ENCODE results near the gene TTN. TPM values are rescaled to one million over a fixed set of nuclear protein-coding genes. Genes with fewer than 3 reads are reported as not detected.

Gene TTN
- total RNA-seq, 1 experiment from 2014 or later: 0.13 TPM

GRCh38 chr2:178777577-178777976, 29.6 kb downstream of the TTN start:
- Histone ChIP-seq H3K4me3 (ENCODE audit: low read depth in 2 of 2, low read length in 2 of 2) (no peak overlapping the region), H3K9me3 (ENCODE audit: control insufficient read depth, insufficient read depth, low read depth, low read length) (no peaks in the 10 kb centered on the region), H3K27ac (ENCODE audit: low read length) (no peak overlapping the region), H3K4me1 (ENCODE audit: control insufficient read depth, insufficient read depth, low read length) (no peaks in the 10 kb centered on the region), H3K27me3 (ENCODE audit: control insufficient read depth, insufficient read depth, low read length) (no peaks in the 10 kb centered on the region), H3K36me3 (ENCODE audit: control insufficient read depth, insufficient read depth, low read length) (no peaks in the 10 kb centered on the region)
- no peak for ATAC-seq
- intact Hi-C loops (cut with micrococcal nuclease; ENCODE audit: unreplicated experiment): no loop called here
- in situ Hi-C loops (cut with HindIII; ENCODE audit: low pct_unique_long_range_greater_than_20kb, low sequenced_read_pairs): no loop called here
- TF ChIP-seq TCF7L2 (IDR thresholded peaks at IDR 0.05; ENCODE audit: low read depth, low read length): no peak
- no peak for TF ChIP-seq POLR2AphosphoS5 (IDR thresholded peaks at IDR 0.05; ENCODE audit: low read depth, low read length)
- no peak for TF ChIP-seq CTCF (IDR thresholded peaks at IDR 0.05)
- no peak for TF ChIP-seq SIN3A (IDR thresholded peaks at IDR 0.05; ENCODE audit: borderline replicate concordance, insufficient read depth, low read depth, low read length)
- no peak for TF ChIP-seq REST (IDR thresholded peaks at IDR 0.05; ENCODE audit: insufficient read depth in 1 of 2, low read depth in 2 of 2, low read length in 1 of 2)
- BruUV-seq (replicated peaks): no TSS peak
- ChIA-PET CTCF (no interaction called here), POLR2A (no interaction called here)
- DNase-seq (ENCODE audit: low read depth, low spot score): no peak

GRCh38 chr2:178776751-178777150, 30.5 kb downstream of the TTN start:
- CTCF ChIA-PET: no interaction called here
- Histone ChIP-seq H3K4me1 (ENCODE audit: control insufficient read depth, insufficient read depth, low read length) (no peaks in the 10 kb centered on the region), H3K27ac (ENCODE audit: low read length) (no peak overlapping the region), H3K36me3 (ENCODE audit: control insufficient read depth, insufficient read depth, low read length) (no peaks in the 10 kb centered on the region), H3K9me3 (ENCODE audit: control insufficient read depth, insufficient read depth, low read depth, low read length) (no peaks in the 10 kb centered on the region), H3K4me3 (ENCODE audit: low read depth in 2 of 2, low read length in 2 of 2) (no peak overlapping the region), H3K27me3 (ENCODE audit: control insufficient read depth, insufficient read depth, low read length) (no peaks in the 10 kb centered on the region)
- no peak for TF ChIP-seq SIN3A (IDR thresholded peaks at IDR 0.05; ENCODE audit: borderline replicate concordance, insufficient read depth, low read depth, low read length)
- TF ChIP-seq POLR2AphosphoS5 (IDR thresholded peaks at IDR 0.05; ENCODE audit: low read depth, low read length): no peak
- TF ChIP-seq REST (IDR thresholded peaks at IDR 0.05; ENCODE audit: insufficient read depth in 1 of 2, low read depth in 2 of 2, low read length in 1 of 2): no peak
- TF ChIP-seq CTCF (IDR thresholded peaks at IDR 0.05): no peak
- TF ChIP-seq TCF7L2 (IDR thresholded peaks at IDR 0.05; ENCODE audit: low read depth, low read length): no peak
- intact Hi-C loops (cut with micrococcal nuclease; ENCODE audit: unreplicated experiment) (no loop called here), in situ Hi-C loops (cut with HindIII; ENCODE audit: low pct_unique_long_range_greater_than_20kb, low sequenced_read_pairs) (no loop called here)
- POLR2A ChIA-PET: no interaction called here
- ATAC-seq: no peak
- DNase-seq (ENCODE audit: low read depth, low spot score): no peak
- BruUV-seq (replicated peaks): no TSS peak

Data from Panc1 (cell line).